Right forelimb (tissue), 1 donor: ENCODE results near the gene NPC1L1.

Source experiments
- DNase-seq: peaks from one replicate; pipeline ENCODE4 v3.0.0-alpha.2; 2018

The NPC1L1 gene

GRCh38 chr7:44469461-44470134 is 71.5 kb downstream of the NPC1L1 start:
- DNase-seq, result no peak

- no peak for DNase-seq
These were observed 73.9 kb downstream of the NPC1L1 start for GRCh38 chr7:44467217-44467548.

- no peak for DNase-seq
These were observed 74.6 kb downstream of the NPC1L1 start for GRCh38 chr7:44466300-44467216.

- no peak for DNase-seq
These were observed 75.6 kb downstream of the NPC1L1 start for GRCh38 chr7:44465490-44465889.

- DNase-seq, result no peak
These were observed 77.8 kb downstream of the NPC1L1 start for GRCh38 chr7:44463169-44463808.
